Left ventricle myocardium superior (tissue), 1 donor: ENCODE measurements around the gene ZNF385A. TPM values are rescaled to one million over a fixed set of nuclear protein-coding genes. Genes with fewer than 3 reads are reported as not detected.

ENCODE experiments used
- ATAC-seq: fragments of 200-7000 bp; cut with Tn5 transposase; one replicate; pipeline ENCODE4 v1.9.1; 2020; ENCODE audit warnings: mild to moderate bottlenecking, moderate library complexity
- DNase-seq: peaks from one replicate; pipeline ENCODE4 v3.0.0-alpha.2; 2020
- intact Hi-C: fragments of 100-400 bp; cut with micrococcal nuclease; formaldehyde crosslinking; loops from one replicate; pipeline ENCODE4 v1.11.0; 2022
- long read RNA-seq: library from polyadenylated mRNA; unstranded; transcript quantifications from one replicate; pipeline ENCODE4 v2.0.0, GENCODE V29; 2021
- total RNA-seq: library from RNA; stranded (reverse); fragmentation: NEBNext Ultra II Directional; extraction: Animal tissue kit (Norgen Biotek cat#: 25700); gene quantifications from one replicate; pipeline ENCODE4 v1.2.1, GENCODE V29; 2021
- donor health status: DM: no; HTN: yes; CAD: no; lungs with severe emphysema.

ZNF385A gene, protein sequence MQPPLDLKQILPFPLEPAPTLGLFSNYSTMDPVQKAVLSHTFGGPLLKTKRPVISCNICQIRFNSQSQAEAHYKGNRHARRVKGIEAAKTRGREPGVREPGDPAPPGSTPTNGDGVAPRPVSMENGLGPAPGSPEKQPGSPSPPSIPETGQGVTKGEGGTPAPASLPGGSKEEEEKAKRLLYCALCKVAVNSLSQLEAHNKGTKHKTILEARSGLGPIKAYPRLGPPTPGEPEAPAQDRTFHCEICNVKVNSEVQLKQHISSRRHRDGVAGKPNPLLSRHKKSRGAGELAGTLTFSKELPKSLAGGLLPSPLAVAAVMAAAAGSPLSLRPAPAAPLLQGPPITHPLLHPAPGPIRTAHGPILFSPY
- 7.7 TPM for total RNA-seq
- long read RNA-seq, partial matches to known transcripts: 1 of 7 reads
- long read RNA-seq, other reads (novel, unspliced or antisense): 6 of 7 reads

DNA sequence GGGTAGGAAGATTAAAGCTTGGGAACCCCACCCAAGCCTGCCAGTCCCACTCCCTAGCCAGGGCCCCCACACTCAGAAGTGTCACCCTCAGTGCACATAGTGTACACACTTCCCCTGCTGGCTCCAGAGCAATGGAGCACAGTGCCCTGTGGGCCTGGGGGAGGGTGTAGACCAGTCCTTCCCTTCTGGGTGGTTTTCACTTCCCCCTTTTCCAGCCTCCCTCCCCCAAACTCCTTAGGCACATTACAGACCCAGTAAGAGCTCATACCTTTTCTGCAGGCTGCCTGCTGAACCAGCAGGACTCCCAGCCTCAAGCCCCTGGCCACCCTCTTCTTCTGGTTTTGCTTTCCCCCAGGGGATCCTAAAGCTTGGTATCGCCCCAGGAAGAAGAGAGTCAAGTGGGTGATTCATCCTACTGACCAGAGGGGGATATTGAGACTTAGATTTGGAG, at the start of gene ZNF385A:
TSS of gene ZNF385A (minus strand) at position 143 of the 451 bp plus-strand sequence. CDS start 219 bp downstream, outside the sequence.
- no peak for DNase-seq
- ATAC-seq: peak; percentile 44
- intact Hi-C loops: no loop called here

DNA sequence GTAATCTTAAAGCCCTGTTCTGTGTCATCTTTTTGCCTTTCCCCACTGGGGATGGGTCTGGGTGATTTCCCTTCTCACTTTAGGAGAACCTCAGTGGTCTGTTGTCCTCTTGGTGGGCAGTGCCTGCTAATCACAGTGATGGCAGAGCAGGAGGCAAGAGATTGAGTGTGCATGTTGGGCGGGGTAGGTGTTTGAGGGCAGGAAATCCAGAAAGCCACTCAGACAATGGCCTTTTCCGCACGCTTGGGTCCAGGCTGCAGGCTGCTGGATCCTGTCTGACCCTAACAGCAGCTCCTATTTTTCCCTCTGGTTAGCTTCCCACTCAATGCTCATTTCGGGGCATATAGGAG, 48.3 kb upstream of the ZNF385A start:
- peak; percentile 47 for DNase-seq
- ATAC-seq: peak; percentile 56
- intact Hi-C loops: no loop called here

DNA sequence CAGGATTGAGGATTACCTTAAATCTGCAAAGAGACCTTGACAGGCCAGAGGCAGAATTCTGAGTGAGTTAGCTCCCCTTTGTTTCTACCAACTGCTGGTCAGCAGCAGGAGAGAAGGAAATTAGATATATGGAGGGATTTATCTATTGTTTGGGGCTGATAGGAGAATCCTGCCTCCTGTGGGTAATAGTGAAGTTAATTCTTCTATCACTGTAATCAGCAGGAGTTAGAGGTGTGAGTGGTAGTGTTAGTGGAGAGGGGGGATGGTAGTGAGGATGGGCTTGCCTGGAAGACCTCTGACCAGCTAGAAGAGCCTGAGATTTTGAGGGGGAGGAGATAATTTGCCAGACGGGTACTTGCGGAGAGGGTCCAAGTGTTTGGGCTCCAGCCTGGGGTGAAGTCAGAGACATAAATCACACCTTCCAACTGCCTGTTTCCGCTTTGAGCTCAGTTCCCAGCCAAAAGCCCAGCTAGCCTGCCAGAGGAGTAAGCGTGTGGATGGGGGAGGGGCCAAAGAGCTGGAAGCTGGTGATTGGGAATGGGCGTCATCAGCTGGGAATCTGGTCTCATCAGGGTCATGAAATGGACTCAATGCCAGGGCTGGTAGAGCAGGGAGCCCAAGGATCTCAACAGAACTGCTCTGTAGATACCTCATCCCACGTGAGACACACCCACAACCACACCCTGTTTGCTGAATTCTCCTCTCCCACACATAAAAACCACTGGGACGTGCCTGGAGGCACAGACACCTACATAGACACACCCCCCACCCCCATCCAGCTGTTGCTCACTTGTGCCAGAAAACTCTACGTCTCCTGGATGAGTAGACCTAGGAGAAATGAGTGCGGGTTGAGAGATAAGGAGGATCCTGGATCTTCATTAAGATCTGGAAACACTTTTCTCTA, 47.6 kb upstream of the ZNF385A start:
- ATAC-seq: peak; percentile 77
- intact Hi-C loops: no loop called here
- DNase-seq: peak; percentile 76

DNA sequence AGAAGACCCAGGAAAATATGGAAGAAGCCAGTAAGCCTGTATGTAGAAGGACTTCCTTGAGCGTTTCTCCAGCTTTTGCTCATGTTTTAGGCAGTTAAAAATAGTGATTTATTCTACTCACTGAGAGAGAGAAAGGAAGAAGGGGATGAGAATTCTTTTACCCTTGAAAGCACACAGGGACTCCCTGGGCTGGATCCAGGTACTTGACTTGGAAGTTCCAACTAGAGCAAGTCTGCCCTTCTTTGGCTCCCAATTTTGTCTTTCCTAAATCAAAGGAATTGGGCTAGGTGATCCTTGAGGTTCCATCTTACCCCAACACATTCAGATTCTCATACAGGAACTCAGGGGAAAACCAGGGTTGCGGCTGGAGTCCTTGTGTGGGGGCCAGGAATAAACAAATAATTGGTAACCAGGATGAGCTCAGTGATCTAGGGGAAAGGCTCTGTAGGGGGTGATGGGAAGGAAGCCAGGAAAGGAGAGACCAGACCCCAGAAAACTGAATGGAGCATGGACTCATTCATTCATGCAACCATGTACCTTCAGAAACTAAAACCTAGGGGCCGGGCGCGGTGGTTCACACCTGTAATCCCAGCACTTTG, 46.0 kb upstream of the ZNF385A start:
- DNase-seq (no peak), ATAC-seq (no peak)
- intact Hi-C loops: no loop called here

DNA sequence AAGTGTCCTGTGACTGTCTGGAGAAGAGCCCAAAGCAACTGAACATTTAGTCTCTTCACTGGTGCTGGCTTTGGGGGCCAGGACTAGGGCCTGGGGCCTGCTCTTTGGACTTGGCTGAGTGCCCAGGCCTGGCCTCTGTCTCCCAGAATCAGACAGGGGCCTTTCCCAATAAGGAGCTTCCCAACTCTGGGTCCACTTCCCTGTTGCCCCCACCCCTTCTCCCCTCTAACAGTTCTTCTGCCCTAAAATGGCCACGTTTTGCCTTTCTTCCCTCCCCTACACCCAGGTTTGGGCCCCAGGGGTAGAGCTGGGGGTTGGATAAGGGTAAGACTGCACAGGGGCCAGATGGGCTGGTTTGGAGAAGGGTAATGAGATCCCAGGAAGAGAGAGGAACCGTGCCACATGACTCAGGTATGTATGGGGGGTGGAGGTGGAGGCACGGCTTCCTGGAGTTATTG, 44.5 kb upstream of the ZNF385A start:
- intact Hi-C loops: no loop called here
- no peak for DNase-seq
- peak; percentile 4 for ATAC-seq

DNA sequence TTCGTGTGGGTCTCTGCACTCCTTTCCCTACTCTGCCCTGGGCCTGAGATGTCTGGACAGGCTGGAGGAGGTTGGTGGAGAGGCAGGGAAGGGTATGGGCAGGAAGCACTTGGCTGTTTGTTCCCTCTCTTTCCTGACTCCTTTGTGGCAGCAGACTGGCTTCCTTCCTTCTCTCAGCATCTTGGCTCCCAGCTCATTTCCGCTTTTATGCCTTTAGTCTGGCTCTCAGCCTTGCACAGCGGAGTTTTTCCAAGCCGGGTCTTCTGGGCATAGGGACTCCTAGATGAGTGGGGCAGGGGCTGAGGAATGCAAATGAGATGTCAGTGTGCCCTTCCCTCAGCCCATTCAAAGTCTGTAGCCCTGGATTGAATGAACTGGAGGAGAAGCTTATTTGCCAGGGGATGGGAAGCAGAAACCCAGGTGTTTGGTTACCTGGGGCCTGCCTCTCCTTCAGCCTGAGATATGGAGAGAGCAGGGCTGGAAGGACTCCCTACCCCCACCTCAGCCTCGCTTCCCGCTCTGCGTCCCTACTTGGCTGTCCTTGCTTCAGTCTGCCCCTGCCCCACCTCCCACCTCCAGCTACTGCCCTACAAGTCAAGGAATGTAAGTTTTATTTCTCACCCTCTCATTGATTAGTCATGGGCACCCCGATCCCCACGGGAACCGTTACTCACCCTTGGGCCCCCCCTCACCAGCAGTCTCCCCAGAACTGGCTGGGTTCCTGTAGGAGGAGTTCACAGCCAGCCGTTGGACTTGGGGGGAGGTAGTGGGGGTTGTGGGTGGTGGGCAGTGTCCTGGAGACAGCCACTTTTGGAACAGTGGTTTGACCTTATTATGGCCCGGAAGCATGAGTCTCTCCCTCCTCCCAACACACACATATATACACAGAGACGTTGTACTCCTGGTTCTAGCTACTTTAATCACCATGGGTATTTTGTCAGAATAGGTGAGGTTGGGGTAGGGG, 43.8 kb upstream of the ZNF385A start:
- no peak for DNase-seq
- ATAC-seq: peak; percentile 20
- intact Hi-C loops: no loop called here

DNA sequence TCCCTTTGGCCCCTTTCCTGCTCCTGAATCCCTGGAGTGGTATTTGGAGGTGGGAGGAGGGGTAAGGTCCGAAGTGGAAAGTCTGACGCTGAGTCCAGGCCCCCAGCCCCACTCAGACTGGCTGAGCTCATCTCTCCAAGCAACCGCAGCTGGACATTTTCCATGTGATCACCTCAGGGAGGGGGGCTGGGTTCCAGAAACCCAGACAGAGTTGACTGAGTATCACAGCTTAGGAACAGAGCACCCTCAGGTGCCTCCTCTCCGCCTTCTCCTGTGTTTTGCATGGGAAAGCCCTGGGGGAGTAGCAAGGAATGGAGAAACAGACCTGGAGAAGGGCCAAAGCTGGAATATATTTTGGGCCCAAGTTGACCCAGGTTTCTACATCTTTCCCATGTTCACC, 42.6 kb upstream of the ZNF385A start:
- intact Hi-C loops: no loop called here
- DNase-seq (no peak), ATAC-seq (no peak)

DNA sequence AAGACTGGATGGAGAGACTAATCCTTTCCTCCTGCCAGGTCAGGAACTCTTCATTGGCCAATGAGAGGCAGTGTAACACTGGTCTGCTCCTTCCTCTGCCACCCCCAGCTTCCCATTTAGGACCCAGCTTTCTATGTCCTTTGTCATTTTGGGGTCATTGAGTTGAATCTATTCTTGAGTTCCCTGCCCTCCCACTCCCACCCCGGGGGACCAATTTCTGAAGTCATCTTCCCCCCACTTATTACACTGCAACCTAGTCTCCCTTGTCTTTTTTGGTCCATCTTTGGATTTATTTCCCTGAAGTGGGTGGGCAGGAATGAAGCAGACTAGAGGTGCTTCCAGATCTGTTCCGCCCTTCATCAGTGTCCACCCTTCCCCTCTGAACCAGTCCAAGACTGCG, 42.2 kb upstream of the ZNF385A start:
- intact Hi-C loops: no loop called here
- no peak for ATAC-seq
- no peak for DNase-seq

DNA sequence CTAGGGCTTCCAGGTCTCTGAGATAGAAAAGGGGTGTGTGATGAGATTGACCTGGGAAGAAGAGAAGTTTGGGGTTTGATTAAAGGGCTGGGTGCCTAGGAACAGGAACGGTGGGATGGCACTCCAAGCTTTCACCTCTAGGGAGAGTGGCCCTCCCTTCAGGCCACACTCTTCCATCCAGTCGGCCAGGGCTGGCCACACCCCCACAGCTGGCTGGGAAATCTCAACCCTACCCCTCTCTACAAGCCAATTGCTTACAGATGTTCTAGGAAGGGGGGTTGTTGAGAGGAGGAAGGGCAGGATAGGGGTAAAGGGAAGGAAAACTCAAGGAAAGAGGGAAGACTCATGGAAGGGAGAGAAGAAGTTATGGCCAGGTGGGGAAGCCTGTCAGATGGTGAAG, 41.2 kb upstream of the ZNF385A start:
- ATAC-seq (peak; percentile 13), DNase-seq (peak; percentile 62)
- intact Hi-C loops: no loop called here

DNA sequence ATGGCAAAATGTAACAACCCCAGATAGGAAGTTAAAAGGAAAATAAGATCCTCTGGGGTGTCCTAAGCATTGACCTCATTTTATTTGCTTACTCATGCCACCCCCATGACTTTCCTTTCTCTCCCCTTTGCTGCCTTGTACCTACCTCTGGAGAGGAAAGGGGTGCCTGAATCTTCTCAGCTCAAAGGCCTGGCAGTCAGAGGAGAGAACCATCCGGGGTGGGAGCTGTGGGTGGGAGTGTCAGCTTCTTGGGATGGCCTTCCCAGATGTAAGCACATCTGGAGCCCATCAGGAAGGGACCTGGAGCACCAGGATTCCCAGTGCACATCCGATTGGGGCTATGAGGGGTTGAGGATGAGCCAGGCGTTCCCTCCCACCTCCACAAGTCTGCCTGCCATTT, 39.7 kb upstream of the ZNF385A start:
- no peak for ATAC-seq
- no peak for DNase-seq
- intact Hi-C loops: no loop called here

DNA sequence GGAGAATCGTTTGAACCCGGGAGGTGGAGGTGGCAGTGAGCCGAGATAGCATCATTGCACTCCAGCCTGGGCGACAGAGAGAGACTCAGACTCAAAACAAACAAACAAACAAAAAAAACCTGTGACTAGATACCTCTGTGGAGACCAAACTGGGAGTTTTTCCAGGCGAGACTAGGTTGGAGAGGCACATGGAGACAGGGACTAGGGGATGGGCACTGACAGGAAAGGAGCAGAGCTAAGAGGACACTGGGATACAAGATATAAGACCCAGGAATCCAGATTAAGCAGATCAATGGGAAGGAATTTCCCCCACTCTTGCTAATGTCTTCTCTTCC, 39.2 kb upstream of the ZNF385A start:
- ATAC-seq: no peak

DNA sequence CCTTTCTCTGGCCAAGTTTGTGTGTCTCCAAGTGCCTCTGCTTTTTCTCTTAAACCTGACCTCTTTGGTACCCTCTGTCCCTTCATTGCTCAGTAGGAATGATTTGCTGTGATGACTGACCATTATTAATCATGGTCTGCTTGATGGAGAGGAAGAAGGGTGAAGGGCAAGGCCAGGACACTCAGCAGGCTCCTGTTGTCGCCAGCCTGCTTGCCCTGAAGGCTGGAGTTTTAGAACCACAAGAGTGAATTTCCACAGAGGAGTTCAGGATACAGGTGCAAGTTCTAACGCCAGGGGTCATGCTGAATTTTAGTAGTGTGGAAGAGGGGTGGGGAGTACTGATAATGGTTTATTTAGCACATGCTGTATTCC, 37.3 kb upstream of the ZNF385A start:
- ATAC-seq (no peak), DNase-seq (no peak)
- intact Hi-C loops: no loop called here

More for the DNA sequence above, 39.2 kb upstream of the ZNF385A start:
- intact Hi-C loops: no loop called here
- no peak for DNase-seq

DNA sequence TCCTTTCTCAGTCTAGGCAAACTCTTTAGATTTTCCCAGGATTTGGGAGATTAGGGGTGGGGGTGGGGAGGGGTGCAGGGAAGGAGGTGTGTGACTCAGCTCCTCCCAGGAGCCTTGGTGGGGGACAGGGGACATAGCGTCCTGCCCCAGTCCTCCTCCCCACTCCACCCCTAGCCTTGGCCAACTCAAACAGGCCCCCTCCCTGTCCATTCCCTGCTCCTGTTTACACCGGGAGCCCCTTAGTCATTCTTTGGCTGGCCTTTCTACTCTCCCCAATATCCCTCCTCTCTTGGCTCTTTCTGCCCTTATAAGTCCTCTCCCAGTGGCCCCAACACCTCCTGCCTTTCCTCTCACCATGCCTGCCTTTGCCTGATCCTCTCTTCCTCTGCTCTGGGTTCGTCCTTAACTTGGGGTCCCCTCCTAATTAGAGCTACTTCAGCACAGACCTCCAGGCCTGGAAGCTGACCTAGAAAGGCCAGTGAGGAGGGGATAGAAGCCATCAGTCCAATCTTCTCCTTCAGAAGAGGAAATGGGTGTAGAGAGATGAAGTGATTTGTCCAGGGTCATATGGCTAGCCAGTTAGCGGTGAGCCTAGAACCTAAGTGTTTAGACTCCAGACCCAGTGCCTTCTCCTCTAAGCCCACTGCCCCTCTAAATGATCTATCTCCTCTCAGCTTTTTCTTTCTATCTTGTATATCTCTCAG, 36.8 kb upstream of the ZNF385A start:
- DNase-seq (peak; percentile 72), ATAC-seq (peak; percentile 73)

DNA sequence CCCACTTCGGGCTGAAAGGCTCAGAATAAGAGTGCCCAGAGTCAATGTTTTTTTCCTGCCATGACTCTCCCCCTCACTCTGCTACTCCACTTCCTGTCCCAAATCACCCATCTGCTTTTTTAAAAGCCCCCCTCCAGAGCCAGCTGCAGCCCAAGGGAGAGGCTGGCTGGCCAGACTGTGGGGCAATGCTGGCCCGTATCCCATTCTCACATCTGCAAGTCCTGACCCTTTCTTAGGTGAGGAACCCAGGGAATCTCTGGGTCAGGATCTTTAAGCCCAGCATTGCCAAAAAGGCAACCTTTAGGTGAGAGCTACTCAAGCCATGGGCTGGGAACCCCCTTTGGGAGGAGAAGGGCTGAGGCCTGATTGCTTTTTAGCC, 36.2 kb upstream of the ZNF385A start:
- ATAC-seq: peak; percentile 25
- intact Hi-C loops: no loop called here
- DNase-seq: peak; percentile 63

More for the DNA sequence above, 36.8 kb upstream of the ZNF385A start:
- intact Hi-C loops: no loop called here

DNA sequence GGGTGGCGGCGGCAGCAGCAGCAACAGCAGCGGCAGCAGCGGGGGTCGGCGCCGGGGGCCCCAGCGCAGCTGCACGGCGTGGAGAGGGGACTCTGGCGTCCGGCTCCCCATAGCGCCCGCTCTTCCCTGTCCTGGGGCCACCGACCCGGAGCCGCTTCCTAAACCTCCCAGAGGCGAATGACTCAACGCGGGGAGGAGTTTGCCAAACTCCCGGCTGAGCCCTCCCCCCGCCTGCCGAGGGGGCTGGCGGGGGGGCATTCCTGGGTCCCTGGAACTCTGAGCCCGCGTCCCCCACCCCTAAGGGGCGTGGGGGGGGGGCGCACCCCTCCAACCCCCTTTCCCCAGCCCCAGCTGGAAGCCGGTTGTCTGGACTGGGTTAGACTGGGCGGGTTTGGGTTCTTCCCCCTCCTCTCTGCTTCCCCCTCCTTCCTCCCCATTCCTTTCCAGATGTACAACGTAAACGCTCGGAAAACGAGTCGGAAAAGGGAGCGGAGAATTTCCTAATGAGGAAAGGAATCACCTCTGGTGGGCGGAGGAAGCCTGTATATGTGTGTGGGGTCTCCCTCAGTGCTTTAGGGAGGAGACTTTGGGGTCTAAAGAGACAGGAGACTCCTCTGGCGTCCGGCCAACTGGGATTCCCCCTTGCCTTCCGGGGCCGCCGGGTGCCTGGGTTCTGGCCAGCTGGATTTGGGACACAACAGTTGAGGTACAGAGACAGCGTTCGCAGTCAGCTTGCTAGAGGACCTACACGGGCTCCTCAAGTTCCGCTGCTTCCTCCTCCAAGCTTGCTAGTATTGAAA, 34.8 kb upstream of the ZNF385A start, which contains the start of gene ITGA5:
TSS of gene ITGA5 (minus strand) at position 179 of the 800 bp plus-strand sequence. CDS start at position 111, 68 bp downstream.
- ATAC-seq (peak; percentile 76), DNase-seq (peak; percentile 87)
- intact Hi-C loops: no loop called here

DNA sequence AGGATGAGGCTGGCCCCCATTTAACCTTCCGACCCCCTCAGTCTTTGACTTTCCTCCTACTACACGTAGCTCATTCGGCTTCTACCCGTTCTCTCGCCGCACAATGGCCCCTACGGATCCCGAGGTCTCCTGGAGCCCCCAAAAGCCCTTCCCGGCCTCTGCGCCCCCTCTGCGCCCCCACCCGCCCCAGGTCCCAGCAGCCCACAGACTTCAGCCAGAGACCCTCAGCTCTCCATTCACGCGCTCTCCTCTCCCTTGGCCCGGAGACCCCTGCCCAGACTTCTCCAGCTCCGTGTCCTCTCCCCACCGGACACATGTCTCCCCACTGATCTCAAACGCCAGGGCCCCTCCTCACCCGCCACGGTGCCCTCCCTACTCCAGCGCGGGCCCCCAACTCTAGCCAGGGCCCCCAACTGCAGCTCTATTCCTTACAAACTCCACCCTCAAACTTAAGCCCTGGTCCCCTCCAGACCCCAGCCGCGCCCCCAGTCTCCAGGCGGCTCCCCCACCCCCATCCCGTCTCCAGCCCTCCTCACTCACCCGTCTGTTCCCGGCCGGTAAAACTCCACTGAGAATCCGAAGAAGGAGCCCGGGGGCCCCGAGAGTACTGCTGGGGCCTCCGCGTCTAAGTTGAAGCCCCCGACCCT, 34.0 kb upstream of the ZNF385A start:
- intact Hi-C loops: no loop called here
- DNase-seq: no peak
- peak; percentile 1 for ATAC-seq
